DMS 273 treated with DMSO at 0.1 percent for 48 hours (cell line): ENCODE data around the gene TUFM.
"Not testable (repeated sequence)": the region's sequence is repeated elsewhere in the genome, so short reads cannot be mapped to it uniquely, and the experiment has no call there.

Source experiments
- DNase-seq: peaks from one replicate; lab custom pipeline; 2025; lab: John Stamatoyannopoulos, UW

Gene TUFM

DNA sequence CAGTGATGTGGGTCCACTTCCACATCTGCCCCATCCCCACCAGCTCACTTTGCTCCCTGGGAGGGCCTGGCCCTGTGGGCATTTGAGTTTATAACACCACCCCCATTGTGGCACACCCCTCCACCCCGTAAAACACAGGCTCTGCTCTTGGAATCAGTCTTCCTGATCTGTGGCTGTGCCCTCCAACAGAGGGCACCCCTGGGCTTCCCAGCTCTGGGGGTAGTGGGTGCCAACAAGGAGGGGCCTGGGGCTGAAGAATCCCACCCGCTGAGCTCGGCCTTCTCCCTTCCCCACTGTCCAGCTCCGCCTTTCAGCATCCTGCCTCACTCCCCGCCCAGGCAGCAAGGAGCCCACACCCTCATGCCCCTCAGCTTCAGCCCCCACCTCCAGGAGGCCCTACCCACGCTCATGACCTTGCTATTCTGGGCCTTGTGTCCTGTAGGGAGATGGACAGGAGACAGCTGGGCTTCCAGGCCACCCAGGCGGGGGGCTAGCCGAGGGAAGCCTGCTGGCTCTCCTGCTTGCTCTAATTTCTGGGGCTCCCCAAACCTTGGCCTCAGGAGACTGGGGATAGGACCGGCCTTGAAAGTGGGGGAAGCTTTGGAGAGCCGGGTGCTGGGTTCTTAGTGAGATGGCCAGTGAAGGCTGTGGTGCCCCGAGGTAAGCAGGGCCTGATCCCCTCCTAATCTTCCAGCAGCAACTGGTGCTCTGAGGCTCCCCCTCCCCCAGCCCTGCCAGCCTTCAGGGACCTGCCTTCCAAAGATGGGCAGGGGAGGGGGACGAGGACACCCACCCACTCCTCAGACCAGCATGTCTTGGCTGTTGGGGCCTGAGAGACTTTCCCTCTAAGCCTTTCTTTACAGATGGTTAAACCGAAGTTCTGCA is 29.2 kb upstream of the TUFM start:
- DNase-seq = no peak

DNA sequence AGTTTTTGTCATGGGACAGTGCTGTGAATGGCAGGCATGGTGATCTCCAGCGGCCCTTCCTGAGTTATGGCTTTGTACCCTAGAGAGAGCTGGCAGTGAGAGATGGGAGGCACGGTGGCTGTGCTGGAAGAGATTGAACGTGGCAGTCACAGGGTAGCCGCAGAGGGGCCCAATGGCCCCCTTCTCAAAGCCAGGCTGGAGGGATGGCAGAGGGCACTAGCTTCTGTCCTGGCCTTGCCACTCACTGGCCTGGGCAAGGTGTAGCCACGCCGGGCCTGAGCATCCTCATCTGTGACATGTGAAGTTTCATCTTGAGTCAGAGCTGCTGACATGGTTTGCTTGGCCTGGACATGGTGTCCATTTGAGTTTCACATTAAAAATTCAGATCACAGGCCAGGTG is 28.3 kb upstream of the TUFM start:
- DNase-seq = no peak

GRCh38 chr16:28873543-28874201 is 27.5 kb upstream of the TUFM start:
- DNase-seq = no peak

DNA sequence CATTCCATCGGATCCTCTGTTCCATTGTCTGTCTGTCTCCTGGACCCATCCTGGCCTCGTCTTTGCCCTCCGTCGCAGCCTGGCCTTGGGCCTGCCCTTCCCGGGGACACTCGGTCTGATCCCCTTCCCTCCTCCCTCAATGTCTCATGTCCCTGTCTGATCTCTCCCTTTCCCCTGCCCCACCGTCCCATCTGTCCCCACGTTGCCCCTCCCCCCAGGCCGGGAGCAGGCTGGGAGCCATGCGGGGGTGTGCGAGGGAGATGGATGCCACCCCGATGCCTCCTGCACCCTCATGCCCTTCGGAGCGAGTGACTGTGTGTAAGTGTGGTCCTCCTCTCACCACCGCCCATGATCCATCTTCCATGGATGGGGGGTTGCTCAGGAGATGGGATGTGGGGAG is 26.8 kb upstream of the TUFM start:
- no peak for DNase-seq

GRCh38 chr16:28869201-28869600 is 23.1 kb upstream of the TUFM start:
- no peak for DNase-seq

- not testable (repeated sequence) for DNase-seq
Observed at GRCh38 chr16:28867646-28868045, 21.5 kb upstream of the TUFM start.

DNA sequence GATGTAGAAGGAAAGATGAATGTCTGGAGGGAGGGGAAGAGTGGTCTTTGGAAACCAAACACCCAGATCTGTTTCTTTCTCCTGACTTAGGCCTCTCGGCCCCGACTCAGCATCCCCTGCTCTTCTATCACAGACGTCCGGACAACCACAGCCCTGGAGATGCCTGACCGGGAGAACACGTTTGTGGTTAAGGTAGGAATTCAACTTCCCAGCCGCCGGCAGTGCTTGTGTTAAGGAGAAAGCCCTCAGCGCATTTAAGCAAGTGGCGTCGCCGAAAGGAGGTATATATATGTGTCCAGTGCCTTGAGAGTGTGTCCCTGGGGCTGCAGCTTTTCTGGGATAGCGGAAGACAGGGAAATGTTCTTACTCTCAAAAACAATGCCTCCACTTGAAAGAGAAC is 21.1 kb upstream of the TUFM start:
- no peak for DNase-seq

DNA sequence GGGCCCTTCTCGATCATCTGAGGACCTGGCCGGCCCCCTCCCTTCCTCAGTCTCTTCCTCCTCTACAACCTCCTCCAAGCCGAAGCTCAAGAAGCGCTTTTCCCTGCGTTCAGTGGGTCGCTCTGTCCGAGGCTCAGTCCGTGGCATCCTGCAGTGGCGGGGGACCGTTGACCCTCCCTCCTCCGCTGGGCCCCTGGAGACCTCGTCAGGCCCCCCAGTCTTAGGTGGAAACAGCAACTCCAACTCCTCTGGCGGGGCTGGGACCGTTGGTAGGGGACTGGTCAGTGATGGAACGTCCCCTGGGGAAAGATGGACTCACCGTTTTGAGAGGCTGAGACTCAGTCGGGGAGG is 20.3 kb upstream of the TUFM start:
- DNase-seq = no peak

- DNase-seq = no peak
Observed at GRCh38 chr16:28865722-28866453, 19.7 kb upstream of the TUFM start.

DNA sequence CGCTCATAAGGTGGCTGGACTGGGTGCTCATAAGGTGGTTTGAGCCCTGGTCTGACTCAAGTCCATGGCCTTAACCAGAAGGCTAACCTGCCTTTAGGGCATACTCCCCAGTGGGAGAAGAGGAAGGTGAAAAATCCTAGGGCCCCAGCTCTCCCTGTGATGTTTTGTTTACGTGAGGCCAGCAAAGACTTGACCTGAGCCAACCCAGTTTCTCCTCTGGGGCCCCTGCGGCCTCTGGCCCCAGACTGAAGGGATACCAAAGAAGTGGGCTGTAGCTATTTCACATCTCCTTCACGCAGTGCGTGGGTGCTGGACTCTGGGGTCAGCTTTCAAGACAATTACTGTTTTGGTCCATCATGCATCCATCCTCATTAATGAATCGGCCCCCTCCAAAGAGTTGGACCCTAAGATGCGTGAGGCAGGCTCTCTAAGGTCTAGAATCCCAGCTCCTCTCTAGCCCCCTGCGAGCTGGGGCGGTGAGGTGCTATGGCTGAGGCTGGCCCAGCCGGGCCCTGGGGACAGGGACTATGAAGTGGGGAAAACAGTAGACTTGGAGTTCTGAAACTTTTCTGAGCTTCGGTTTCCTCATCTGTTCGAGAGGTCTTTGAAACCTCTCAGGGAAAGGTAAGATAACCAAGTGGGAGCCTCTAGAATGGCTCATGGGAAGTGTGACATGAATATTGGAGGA is 19.0 kb upstream of the TUFM start:
- no peak for DNase-seq

DNA sequence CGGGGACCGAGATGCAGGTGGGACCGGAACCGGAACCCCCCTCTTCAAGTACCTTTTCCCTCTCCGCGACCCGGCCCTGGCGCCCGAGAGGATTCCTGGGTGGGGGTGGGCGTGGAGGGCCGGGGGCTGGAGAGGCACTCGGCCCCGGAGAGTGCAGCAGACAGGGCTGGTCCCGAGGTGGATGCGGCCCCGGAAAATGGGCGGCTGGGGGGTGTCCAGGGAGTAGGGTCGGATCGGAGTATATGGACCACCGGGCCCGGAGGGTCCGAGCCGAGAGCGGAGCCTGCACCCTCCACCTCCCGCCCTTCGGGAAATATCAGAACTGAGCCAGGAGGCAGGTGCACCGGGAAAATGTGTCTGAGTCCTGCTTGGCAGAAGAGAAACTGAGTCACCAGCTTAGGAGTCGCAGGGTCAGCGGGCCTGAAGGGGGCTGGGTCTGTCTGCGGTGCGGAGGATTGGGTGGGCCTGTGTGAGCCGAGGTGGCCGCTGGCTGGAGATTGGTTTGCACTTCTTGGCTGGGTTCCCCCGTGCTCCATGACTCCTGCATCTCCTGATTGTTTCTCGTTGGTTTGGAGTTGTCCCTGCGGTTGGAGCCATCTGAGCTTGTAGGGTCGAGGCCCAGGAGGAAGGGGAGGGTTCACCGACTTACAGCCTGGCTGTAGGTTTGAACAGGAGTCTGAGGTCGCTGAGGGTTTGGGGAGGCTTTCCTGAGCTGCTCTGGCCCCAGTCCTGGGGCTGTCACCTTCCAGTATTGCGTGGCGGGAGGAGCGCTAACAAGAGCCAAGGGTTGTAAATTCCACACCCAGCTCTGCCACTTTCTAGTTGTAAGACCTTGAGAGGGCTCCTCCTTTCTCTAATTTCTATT is 18.0 kb upstream of the TUFM start:
- no peak for DNase-seq

DNA sequence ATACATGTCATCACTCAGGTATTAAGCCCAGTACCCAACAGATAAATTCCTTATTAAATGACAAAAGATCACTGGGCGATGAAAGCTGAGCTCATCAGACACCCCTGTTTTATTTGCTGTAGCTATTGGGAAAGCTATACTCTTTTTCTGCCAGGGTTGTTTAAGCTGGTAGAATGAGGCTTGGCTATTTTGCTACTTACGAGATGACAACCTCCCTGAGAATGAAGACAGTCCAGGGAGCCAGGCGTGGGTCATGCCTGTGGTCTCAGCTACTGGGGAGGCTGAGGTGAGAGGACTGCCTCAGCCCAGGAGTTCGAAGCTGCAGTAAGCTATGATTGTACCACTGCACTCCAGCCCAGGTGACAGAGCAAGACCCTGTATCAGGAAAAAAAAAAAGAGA is 13.2 kb upstream of the TUFM start:
- DNase-seq = no peak

DNA sequence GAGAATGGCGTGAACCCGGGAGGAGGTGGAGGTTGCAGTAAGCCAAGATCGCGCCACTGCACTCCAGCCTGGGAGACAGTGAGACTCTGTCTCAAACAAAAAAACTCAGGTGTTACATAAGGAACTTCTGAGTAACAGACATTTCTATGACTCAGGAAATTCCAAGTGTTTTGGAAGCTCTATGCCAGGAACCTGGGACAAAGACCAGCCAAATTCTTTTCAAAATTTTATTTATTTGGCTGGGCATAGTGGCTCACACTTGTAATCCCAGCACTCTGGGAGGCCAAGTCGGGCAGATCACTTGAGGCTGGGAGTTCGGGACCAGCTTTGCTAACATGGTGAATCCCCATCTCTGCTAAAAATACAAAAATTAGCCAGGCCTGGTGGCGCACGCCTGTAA is 12.3 kb upstream of the TUFM start:
- no peak for DNase-seq

DNA sequence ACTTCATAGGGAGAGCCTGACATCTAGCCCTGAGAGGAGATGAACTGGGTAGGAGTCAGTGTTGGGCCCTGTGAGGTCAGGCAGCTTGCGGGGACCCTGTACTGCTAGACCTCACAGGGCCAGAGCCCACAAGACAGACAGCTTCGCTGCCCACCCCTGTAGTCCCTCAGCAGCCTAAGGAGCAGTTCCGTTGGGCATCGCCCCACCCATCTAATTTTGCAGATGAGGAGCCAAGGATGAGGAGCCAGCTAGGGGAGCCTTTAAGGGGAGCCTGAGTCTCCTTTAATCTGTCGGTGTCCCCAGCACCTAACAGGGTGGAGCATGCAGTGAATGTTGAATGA is 755 bp upstream of the TUFM start:
- no peak for DNase-seq

DNA sequence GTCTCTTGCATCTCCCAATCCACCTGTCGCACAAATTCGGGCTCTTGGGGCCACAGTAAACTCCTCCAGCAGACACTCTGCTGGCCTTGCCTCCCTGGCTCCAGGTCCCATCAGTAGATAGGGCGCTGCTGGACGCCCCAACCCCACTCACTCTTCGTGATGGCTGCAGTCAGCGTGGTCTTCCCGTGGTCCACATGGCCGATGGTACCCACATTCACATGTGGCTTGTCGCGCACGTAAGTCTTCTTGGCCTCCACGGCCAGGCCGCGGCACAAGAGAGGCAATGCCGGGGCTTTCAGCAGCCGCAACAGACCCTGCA is 428 bp downstream of the TUFM start:
- DNase-seq = no peak

DNA sequence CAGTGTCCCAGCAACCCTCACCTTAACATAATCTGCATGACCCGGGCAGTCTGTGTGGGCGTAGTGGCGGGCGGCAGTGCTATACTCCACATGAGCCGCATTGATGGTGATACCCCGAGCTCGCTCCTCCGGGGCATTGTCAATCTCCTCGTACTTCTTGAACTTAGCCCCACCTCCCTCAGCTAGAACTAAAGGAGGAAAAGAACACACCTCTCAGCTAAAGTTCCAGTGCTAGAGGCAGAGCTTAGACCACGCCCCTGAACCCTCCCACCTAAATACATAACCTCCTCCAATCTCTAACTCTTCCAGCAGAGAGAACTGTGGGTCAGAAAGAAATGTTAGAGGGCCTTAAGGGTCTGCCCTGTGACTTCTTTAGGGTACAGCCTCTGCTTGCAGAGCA is 855 bp downstream of the TUFM start:
- peak; percentile 21 for DNase-seq

GRCh38 chr16:28844226-28844885 is 1.8 kb downstream of the TUFM start:
- DNase-seq = no peak

DNA sequence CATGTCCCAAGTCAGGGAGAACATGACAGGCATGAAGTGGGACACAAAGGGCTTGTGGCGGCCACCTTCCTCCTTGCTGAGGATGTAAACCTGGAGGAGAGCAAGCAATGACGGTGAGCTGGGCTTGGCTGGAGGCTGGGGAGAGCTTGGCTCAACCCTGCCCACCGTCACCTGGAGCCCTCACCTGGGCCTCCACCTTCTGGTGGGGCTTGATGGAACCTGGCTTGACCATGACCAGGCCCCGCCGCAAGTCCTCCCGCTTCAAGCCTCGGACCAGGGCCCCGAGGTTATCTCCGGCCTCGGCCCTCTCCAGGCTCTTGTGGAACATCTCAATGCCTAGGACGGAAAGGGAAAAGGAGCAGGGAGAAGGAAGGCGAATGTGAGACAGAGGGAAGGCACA is 2.4 kb downstream of the TUFM start:
- no peak for DNase-seq

DNA sequence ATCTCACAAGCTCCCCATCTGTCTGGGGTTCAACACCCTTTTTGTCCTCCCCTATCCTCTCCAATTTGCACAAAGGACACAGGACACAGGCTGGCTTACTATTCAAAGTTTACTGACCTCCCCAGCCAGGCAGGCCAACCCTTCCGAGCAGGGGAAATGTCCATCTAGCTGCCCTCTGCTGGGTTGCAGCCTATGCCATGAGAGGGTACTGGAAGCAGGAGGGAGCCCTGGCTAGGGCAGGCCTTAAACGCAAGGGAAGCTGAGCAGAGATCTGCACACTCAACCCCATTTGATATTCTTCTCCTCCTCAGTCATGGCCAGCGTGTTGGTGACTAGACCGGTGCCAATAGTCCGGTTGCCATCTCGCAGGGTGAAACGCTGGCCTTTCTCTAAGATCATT is 3.5 kb downstream of the TUFM start:
- no peak for DNase-seq

DNA sequence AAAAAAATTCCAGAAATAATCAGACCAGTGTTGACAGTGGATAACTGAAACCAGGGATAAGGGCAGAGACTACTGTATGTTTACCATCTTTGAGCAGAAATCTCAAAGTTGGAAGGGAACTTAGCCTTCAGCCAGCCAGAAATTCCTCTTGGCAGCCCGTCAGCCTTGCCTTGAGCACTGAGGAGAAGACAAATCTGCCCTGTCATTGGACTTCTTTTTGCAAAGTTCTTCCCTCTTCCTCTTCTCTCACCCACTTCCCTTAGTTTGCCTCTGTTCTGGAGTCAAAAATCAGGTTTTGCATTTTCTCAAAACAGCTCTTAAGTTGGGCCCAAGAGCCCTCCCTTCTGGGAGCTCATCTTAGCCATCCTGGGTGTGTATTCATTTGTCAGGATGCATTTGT is 6.2 kb downstream of the TUFM start:
- no peak for DNase-seq

- DNase-seq = no peak
Observed at GRCh38 chr16:28839004-28839639, 7.0 kb downstream of the TUFM start.
